Suprapubic skin (tissue), 4 donors: Measurements from ENCODE around the gene IL21. TPM values are rescaled to one million over a fixed set of nuclear protein-coding genes. Genes with fewer than 3 reads are reported as not detected.
"Not testable (repeated sequence)": the region's sequence is repeated elsewhere in the genome, so short reads cannot be mapped to it uniquely, and the experiment has no call there.

Source experiments
- DNase-seq, 2 donors: peaks; one replicate each; pipeline ENCODE4 v3.0.0-alpha.2; 2019; ENCODE audit warnings: low spot score in 2 of 2
- H3K27ac ChIP-seq: fragments of 200-600 bp; sonication (generic); one replicate; pipeline ENCODE4 v1.5.1; 2019
- H3K27me3 ChIP-seq: fragments of 200-600 bp; sonication (generic); one replicate; pipeline ENCODE4 v1.5.1; 2019
- H3K36me3 ChIP-seq: fragments of 200-600 bp; sonication (generic); one replicate; pipeline ENCODE4 v1.5.1; 2019
- H3K4me1 ChIP-seq: fragments of 200-600 bp; sonication (generic); one replicate; pipeline ENCODE4 v1.5.1; 2019
- H3K4me3 ChIP-seq: fragments of 200-600 bp; sonication (generic); one replicate; pipeline ENCODE4 v1.5.1; 2019; ENCODE audit warnings: mild to moderate bottlenecking
- H3K9me3 ChIP-seq: fragments of 200-600 bp; sonication (generic); one replicate; pipeline ENCODE4 v1.5.1; 2019
- EP300 ChIP-seq: sonication (generic); formaldehyde crosslinking; IDR thresholded peaks from one replicate; pipeline ENCODE4 v1.6.1; 2017; ENCODE audit warnings: antibody characterized with exemption
- POLR2A ChIP-seq, 2 donors: fragments of 450-650 bp; IDR thresholded peaks; one replicate each; pipeline ENCODE4 v1.6.1; 2017; ENCODE audit warnings: antibody characterized with exemption in 2 of 2, mild to moderate bottlenecking in 2 of 2, moderate library complexity in 2 of 2
- POLR2AphosphoS5 ChIP-seq, 3 donors: sonication (generic); formaldehyde crosslinking; IDR thresholded peaks; one replicate each; pipeline ENCODE4 v1.6.1; 2017; ENCODE audit warnings: antibody characterized with exemption in 3 of 3
- WGBS: methylation state at CpG from one replicate; pipeline ENCODE4 v1.1.5; 2018; 5-methylcytosine and 5-hydroxymethylcytosine counted together
- total RNA-seq, 4 donors: library from RNA; depleted of rRNA; stranded (reverse); fragments of >200 nt; gene quantifications; one replicate each; pipeline ENCODE4 v1.1.0, GENCODE V29; 2016
- TF ChIP-seq, protein P1 (sequence below), 2 donors: fragments of 200-600 bp in 1 of 2; fragments of 450-650 bp in 1 of 2; sonication (generic) in 1 of 2; IDR thresholded peaks; one replicate each; pipeline ENCODE4 v1.5.1; 2016 to 2019; ENCODE audit warnings: antibody characterized with exemption in 2 of 2, mild to moderate bottlenecking in 1 of 2, moderate library complexity in 1 of 2

The IL21 gene
- total RNA-seq, 4 donors from 2014 or later: not detected

DNA sequence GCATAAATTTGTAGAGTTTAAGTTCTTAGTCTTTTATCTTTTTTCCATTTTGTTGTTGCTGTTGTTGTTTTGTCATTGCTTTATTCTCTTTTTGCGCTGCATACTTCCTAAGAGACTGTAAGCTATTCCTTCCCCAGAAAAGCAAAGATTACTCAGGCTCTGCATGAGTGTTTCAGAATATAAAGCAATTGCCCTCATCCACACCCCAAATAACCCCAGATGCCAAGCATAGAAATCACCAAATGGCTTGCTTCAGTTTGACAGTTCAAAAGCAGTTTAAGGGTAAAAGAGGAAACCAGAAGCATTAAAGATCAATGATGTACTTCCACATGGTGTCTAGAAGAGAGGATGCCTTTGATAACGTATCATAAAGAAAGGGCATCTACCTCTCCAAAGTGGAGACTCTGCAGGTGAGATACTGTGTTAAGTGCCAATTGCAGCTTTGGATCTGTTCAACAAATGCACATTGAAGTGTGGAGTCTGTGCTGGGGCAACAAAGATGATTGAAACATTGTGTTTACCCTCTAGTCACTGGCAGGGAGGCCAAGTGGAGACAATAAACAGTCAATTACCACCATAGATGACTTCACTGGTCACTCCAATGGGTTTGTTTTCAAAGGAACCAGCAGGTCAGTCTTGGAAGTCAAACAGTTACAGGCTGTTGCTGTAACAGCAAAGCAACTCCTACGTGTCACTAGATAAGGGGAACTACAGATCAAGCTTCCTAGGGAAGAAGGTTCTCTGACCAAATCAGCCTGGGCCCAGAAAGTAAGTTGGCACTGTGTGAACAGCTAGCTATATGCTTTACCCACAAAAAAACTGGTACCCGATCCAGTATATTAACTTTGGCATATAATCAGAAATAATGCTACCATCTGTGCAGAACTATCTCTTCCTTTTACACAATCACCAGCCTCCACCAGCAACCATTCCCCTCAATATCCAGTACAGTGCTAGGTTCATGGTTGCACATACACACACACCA is 40.6 kb upstream of the IL21 start:
- Histone ChIP-seq H3K9me3 (no peaks in the 10 kb centered on the region), H3K4me1 (peaks cover 5% of the 10 kb centered on the region), H3K27me3 (no peaks in the 10 kb centered on the region), H3K4me3 (no peak overlapping the region), H3K36me3 (no peaks in the 10 kb centered on the region), H3K27ac (no peak overlapping the region)
- TF ChIP-seq EP300 (no peak), POLR2A (IDR thresholded peaks at IDR 0.05) (no peak), POLR2AphosphoS5 (IDR thresholded peaks at IDR 0.05) (no peak)
- TF ChIP-seq, protein P1, sequence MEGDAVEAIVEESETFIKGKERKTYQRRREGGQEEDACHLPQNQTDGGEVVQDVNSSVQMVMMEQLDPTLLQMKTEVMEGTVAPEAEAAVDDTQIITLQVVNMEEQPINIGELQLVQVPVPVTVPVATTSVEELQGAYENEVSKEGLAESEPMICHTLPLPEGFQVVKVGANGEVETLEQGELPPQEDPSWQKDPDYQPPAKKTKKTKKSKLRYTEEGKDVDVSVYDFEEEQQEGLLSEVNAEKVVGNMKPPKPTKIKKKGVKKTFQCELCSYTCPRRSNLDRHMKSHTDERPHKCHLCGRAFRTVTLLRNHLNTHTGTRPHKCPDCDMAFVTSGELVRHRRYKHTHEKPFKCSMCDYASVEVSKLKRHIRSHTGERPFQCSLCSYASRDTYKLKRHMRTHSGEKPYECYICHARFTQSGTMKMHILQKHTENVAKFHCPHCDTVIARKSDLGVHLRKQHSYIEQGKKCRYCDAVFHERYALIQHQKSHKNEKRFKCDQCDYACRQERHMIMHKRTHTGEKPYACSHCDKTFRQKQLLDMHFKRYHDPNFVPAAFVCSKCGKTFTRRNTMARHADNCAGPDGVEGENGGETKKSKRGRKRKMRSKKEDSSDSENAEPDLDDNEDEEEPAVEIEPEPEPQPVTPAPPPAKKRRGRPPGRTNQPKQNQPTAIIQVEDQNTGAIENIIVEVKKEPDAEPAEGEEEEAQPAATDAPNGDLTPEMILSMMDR (IDR thresholded peaks at IDR 0.05): no peak
- 75% methylated on average over 4 of the region's 4 CpGs for WGBS
- DNase-seq: no peak

GRCh38 chr4:122658818-122659295 is 38.0 kb upstream of the IL21 start:
- no peak for DNase-seq
- 72% methylated on average over 1 of the region's 1 CpG for WGBS
- H3K27ac ChIP-seq: no peak overlapping the region
- H3K9me3 ChIP-seq: no peaks in the 10 kb centered on the region
- no peaks in the 10 kb centered on the region for H3K27me3 ChIP-seq
- H3K4me1 ChIP-seq: no peaks in the 10 kb centered on the region
- H3K36me3 ChIP-seq: no peaks in the 10 kb centered on the region
- no peak overlapping the region for H3K4me3 ChIP-seq
- TF ChIP-seq, protein P1 (IDR thresholded peaks at IDR 0.05): no peak
- TF ChIP-seq POLR2A (IDR thresholded peaks at IDR 0.05) (no peak), EP300 (no peak), POLR2AphosphoS5 (IDR thresholded peaks at IDR 0.05) (no peak)

DNA sequence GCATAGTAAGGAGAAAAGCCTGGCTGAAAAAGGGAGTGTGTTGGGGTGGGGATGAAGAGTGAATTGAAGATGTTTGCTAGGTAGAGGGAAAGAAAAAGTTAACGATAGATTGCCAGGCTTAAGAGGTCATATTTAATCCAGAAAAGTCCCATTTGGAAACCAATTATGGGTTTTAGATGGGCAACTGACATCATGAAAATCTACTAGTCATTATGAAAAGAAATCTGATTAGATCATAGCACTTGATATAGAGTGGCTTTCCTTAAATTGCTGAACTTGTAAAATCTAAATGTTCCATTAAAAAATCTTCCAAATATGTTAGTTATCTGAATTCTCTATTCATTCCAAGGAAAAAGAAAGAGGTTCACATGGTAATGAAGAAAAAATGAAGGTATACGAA is 37.5 kb upstream of the IL21 start:
- H3K9me3 ChIP-seq: no peaks in the 10 kb centered on the region
- no peak for DNase-seq
- H3K4me3 ChIP-seq: no peak overlapping the region
- no peak overlapping the region for H3K27ac ChIP-seq
- H3K4me1 ChIP-seq: no peaks in the 10 kb centered on the region
- TF ChIP-seq POLR2AphosphoS5 (IDR thresholded peaks at IDR 0.05): no peak
- TF ChIP-seq, protein P1 (IDR thresholded peaks at IDR 0.05): no peak
- no peak for TF ChIP-seq POLR2A (IDR thresholded peaks at IDR 0.05)
- no peak for TF ChIP-seq EP300
- H3K36me3 ChIP-seq: no peaks in the 10 kb centered on the region
- no peaks in the 10 kb centered on the region for H3K27me3 ChIP-seq
- WGBS: 85% methylated on average over 2 of the region's 2 CpGs

DNA sequence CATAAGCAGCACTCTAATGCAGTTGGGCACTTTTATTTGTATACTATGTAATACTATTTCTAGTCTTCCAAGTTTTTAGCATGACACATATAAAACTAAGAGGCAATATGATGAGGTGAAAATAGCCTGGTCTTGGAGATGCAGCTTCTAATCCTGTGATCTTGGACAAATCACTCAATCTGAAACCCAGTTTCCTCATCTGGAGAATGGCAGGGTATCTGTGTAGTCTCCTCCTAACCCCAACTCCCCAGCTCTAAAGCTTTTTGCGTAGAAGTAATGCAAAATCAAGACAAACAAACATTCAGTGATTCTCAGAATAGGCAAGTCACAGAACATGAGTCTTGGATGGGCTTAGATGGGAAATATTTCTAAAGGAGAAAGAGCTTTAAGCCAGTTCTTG is 36.7 kb upstream of the IL21 start:
- no peak for DNase-seq
- 94% methylated on average over 1 of the region's 1 CpG for WGBS
- H3K27me3 ChIP-seq: no peaks in the 10 kb centered on the region
- no peak overlapping the region for H3K27ac ChIP-seq
- no peaks in the 10 kb centered on the region for H3K4me1 ChIP-seq
- TF ChIP-seq EP300 (no peak), POLR2A (IDR thresholded peaks at IDR 0.05) (no peak), POLR2AphosphoS5 (IDR thresholded peaks at IDR 0.05) (no peak)
- TF ChIP-seq, protein P1 (IDR thresholded peaks at IDR 0.05): no peak
- no peak overlapping the region for H3K4me3 ChIP-seq
- H3K9me3 ChIP-seq: no peaks in the 10 kb centered on the region
- no peaks in the 10 kb centered on the region for H3K36me3 ChIP-seq

GRCh38 chr4:122656583-122656982 is 35.7 kb upstream of the IL21 start:
- H3K27ac ChIP-seq, H3K9me3 ChIP-seq, H3K27me3 ChIP-seq, H3K4me3 ChIP-seq, DNase-seq, H3K36me3 ChIP-seq, H3K4me1 ChIP-seq: not testable (repeated sequence)
- WGBS: 73% methylated on average over 5 of the region's 5 CpGs
